Kidney (tissue), 14 donors: Measurements from ENCODE around the gene TTR. TPM values are rescaled to one million over a fixed set of nuclear protein-coding genes. Genes with fewer than 3 reads are reported as not detected.

Experiments used
- DNase-seq, 5 donors: peaks; one replicate each; pipeline ENCODE4 v3.0.0-alpha.2; 2013 to 2020
- FAIRE-seq: peaks from 2 replicates; lab custom pipeline; 2012; peaks lifted over from hg19 to GRCh38; lab: Jason Lieb, UNC
- H3K27ac ChIP-seq, 2 donors: one replicate each; pipeline ENCODE4 v1.7.0; 2013; ENCODE audit warnings: low read depth in 2 of 2, low read length in 2 of 2, inconsistent platforms in 1 of 2
- H3K27me3 ChIP-seq: one replicate; pipeline ENCODE4 v1.7.1; 2013; ENCODE audit warnings: low read length, inconsistent platforms; ENCODE audit not compliant: control insufficient read depth, insufficient read depth
- H3K36me3 ChIP-seq, 3 donors: one replicate each; pipeline versions ENCODE4 v1.7.0 to v1.7.1; 2013; ENCODE audit warnings: low read length in 3 of 3, control low read depth in 1 of 3, inconsistent platforms in 1 of 3; ENCODE audit not compliant: insufficient read depth in 3 of 3, control insufficient read depth in 2 of 3
- H3K4me1 ChIP-seq, 3 donors: one replicate each; pipeline versions ENCODE4 v1.7.0 to v1.7.1; 2013; ENCODE audit warnings: low read length in 3 of 3, inconsistent platforms in 1 of 3, low read depth in 1 of 3; ENCODE audit not compliant: control insufficient read depth in 2 of 3, insufficient read depth in 2 of 3
- H3K4me3 ChIP-seq, 3 donors: one replicate each; pipeline versions ENCODE4 v1.7.0 to v1.8.1; 2013; ENCODE audit warnings: low read length in 3 of 3, control low read depth in 1 of 3, inconsistent platforms in 1 of 3
- H3K9ac ChIP-seq, 3 donors: one replicate each; pipeline versions ENCODE4 v1.7.0 to v1.7.1; 2013; ENCODE audit warnings: low read length in 3 of 3, control low read depth in 1 of 3, inconsistent platforms in 1 of 3
- H3K9me3 ChIP-seq, 3 donors: one replicate each; pipeline versions ENCODE4 v1.7.0 to v1.7.1; 2013; ENCODE audit warnings: low read length in 3 of 3, control low read depth in 1 of 3, inconsistent platforms in 1 of 3; ENCODE audit not compliant: control insufficient read depth in 2 of 3, insufficient read depth in 1 of 3
- CTCF ChIP-seq: IDR thresholded peaks from 3 replicates; pipeline ENCODE4 v1.5.1; 2012; ENCODE audit warnings: mild to moderate bottlenecking, moderate library complexity, borderline replicate concordance; ENCODE audit not compliant: insufficient read depth; ENCODE audit errors: extremely low read depth
- intact Hi-C: fragments of 100-400 bp; cut with DNase I; formaldehyde crosslinking; loops from one replicate; pipeline ENCODE4 v1.11.1; 2022
- polyA plus RNA-seq: library from polyadenylated mRNA; stranded (reverse); fragments of 350-450 nt; fragmentation: Illumina TruSeq; extraction: RNeasy Lipid Tissue Mini Kit (QIAGEN cat#74804); gene quantifications from one replicate; pipeline ENCODE4 v1.2.3, GENCODE V29; 2014; ENCODE audit warnings: low read depth, low replicate concordance; ENCODE audit not compliant: insufficient read depth
- total RNA-seq: library from RNA; stranded (reverse); fragmentation: NEBNext Ultra II Directional; extraction: Animal tissue kit (Norgen Biotek cat#: 25700); gene quantifications from one replicate; pipeline ENCODE4 v1.2.1, GENCODE V29; 2021
- donor health status: control.
- donor health status: control.
- donor health status: control.
- donor health status: control.
- donor health status: control.
- donor health status: DM: yes; HTN: yes; CAD: no.
- donor health status: Normal renal cell carcinoma (clear cell type).

The TTR gene
- total and polyA plus RNA-seq, 2 donors from 2014 or later, result 4.4 TPM; not detected in 1

GRCh38 chr18:31555971-31556747 lies 35.5 kb upstream of the TTR start:
- Histone ChIP-seq H3K27ac (no peak overlapping the region), H3K36me3 (no peaks in the 10 kb centered on the region), H3K27me3 (no peaks in the 10 kb centered on the region), H3K4me3 (no peak overlapping the region), H3K9ac (no peak overlapping the region), H3K4me1 (peaks cover 0 to 4% (median 3%) of the 10 kb centered on the region in 3 donors), H3K9me3 (no peaks in the 10 kb centered on the region)
- DNase-seq, result peak in 4 of 5 donors; percentile 51 to 84 (median 69)
- TF ChIP-seq CTCF, result peak; percentile 88
- intact Hi-C loops, result no loop called here
- peak; percentile 95 for FAIRE-seq

- no peak for TF ChIP-seq CTCF
- no peak overlapping the region for H3K9ac ChIP-seq
- no peak for DNase-seq
These were observed 34.2 kb upstream of the TTR start for GRCh38 chr18:31557446-31557845.

GRCh38 chr18:31558567-31558966 lies 33.1 kb upstream of the TTR start:
- H3K27ac ChIP-seq, result no peak overlapping the region
- H3K36me3 ChIP-seq, result no peaks in the 10 kb centered on the region
- H3K9ac ChIP-seq, result no peak overlapping the region
- FAIRE-seq, result no peak
- H3K4me1 ChIP-seq, result peaks cover 0 to 16% (median 3%) of the 10 kb centered on the region in 3 donors
- H3K9me3 ChIP-seq, result no peaks in the 10 kb centered on the region
- no peak overlapping the region for H3K4me3 ChIP-seq
- no peak for TF ChIP-seq CTCF
- DNase-seq, result no peak
- intact Hi-C loops, result no loop called here
- no peaks in the 10 kb centered on the region for H3K27me3 ChIP-seq

More at GRCh38 chr18:31557446-31557845, 34.2 kb upstream of the TTR start:
- Histone ChIP-seq H3K27ac (no peak overlapping the region), H3K4me3 (no peak overlapping the region), H3K9me3 (no peaks in the 10 kb centered on the region), H3K4me1 (peaks cover 0 to 9% (median 3%) of the 10 kb centered on the region in 3 donors), H3K27me3 (no peaks in the 10 kb centered on the region), H3K36me3 (no peaks in the 10 kb centered on the region)
- intact Hi-C loops, result no loop called here
- FAIRE-seq, result no peak
